Endothelial cell of umbilical vein (primary cell): Measurements from ENCODE around the gene SNAPC4. TPM values are rescaled to one million over a fixed set of nuclear protein-coding genes. Genes with fewer than 3 reads are reported as not detected.

ENCODE experiments used
- BruUV-seq: library from RNA; stranded (reverse); fragments of 400-500 nt; replicated peaks from 2 replicates; lab custom pipeline; 2021; lab: Mats Ljungman, UMichigan
- CTCF ChIA-PET: fragments of 300-600, 350-600 bp; sonication (Branson Sonifier 250); formaldehyde crosslinking; loops from one replicate; lab custom pipeline; 2021; ENCODE audit warnings: antibody characterized with exemption, inconsistent platforms; lab: Charles Lee
- POLR2A ChIA-PET: fragments of 300-600, 350-600 bp; sonication (Branson Sonifier 250); formaldehyde crosslinking; loops from one replicate; lab custom pipeline; 2021; ENCODE audit warnings: antibody characterized with exemption, inconsistent platforms; lab: Charles Lee
- DNase-seq: peaks from one replicate; pipeline ENCODE4 v3.0.0-alpha.2; 2011; ENCODE audit warnings: low read depth, low spot score
- FAIRE-seq: peaks from 2 replicates; lab custom pipeline; 2011; peaks lifted over from hg19 to GRCh38; lab: Jason Lieb, UNC
- H2AFZ ChIP-seq: 2 replicates; pipeline ENCODE4 v1.6.0; 2012; ENCODE audit warnings: low read depth, low read length, control low read depth, inconsistent platforms
- H3K27ac ChIP-seq: 2 replicates; pipeline ENCODE4 v1.5.1; 2011; ENCODE audit warnings: low read depth, mild to moderate bottlenecking, control low read depth, low read length, moderate library complexity; ENCODE audit not compliant: insufficient read depth
- H3K27me3 ChIP-seq, 2 experiments: 2 replicates each; pipeline versions ENCODE4 v1.6.0 to v1.6.1; 2011; ENCODE audit warnings: low read length in 2 of 2, mixed read lengths in 1 of 2; ENCODE audit not compliant: control insufficient read depth in 2 of 2, insufficient read depth in 2 of 2
- H3K36me3 ChIP-seq, 2 experiments: 2 replicates in 1 of 2; 3 replicates in 1 of 2; pipeline ENCODE4 v1.5.1; 2011; ENCODE audit warnings: low read length in 2 of 2, mild to moderate bottlenecking in 1 of 2, moderate library complexity in 1 of 2; ENCODE audit not compliant: control insufficient read depth in 2 of 2, insufficient read depth in 2 of 2; ENCODE audit errors: extremely low read depth in 1 of 2
- H3K4me1 ChIP-seq: 3 replicates; pipeline ENCODE4 v1.5.1; 2011; ENCODE audit warnings: mild to moderate bottlenecking, low read length; ENCODE audit not compliant: control insufficient read depth, insufficient read depth; ENCODE audit errors: extremely low read depth
- H3K4me2 ChIP-seq: 2 replicates; pipeline ENCODE4 v1.6.1; 2011; ENCODE audit warnings: low read length, control low read depth, mixed read lengths; ENCODE audit not compliant: insufficient read depth
- H3K4me3 ChIP-seq, 3 experiments: fragments of 200-600 bp in 1 of 3; sonication (generic), shearing (Covaris generic) in 1 of 3; replicated peaks in 1 of 3; 2 replicates each; pipeline ENCODE4 v1.5.1; 2011 to 2016; ENCODE audit warnings: control low read depth in 3 of 3, low read length in 3 of 3, mild to moderate bottlenecking in 2 of 3, inconsistent platforms in 1 of 3, low read depth in 1 of 3, moderate library complexity in 1 of 3; ENCODE audit not compliant: insufficient read depth in 1 of 3
- H3K79me2 ChIP-seq: 2 replicates; pipeline ENCODE4 v1.6.0; 2012; ENCODE audit warnings: low read length, inconsistent platforms; ENCODE audit not compliant: control insufficient read depth, insufficient read depth
- H3K9ac ChIP-seq: replicated peaks from 2 replicates; pipeline ENCODE3; 2011; ENCODE audit warnings: low read length, control low read depth; ENCODE audit not compliant: insufficient read depth; ENCODE audit errors: extremely low read depth
- H3K9me1 ChIP-seq: replicated peaks from 3 replicates; pipeline ENCODE4 v1.6.0; 2011; ENCODE audit warnings: mild to moderate bottlenecking, low read length; ENCODE audit not compliant: control insufficient read depth, insufficient read depth; ENCODE audit errors: extremely low read depth
- H3K9me3 ChIP-seq: replicated peaks from 2 replicates; pipeline ENCODE4 v1.5.1; 2012; ENCODE audit warnings: low read length, inconsistent platforms; ENCODE audit not compliant: control insufficient read depth, insufficient read depth
- H4K20me1 ChIP-seq: replicated peaks from 2 replicates; pipeline ENCODE3; 2011; ENCODE audit warnings: mild to moderate bottlenecking, low read length; ENCODE audit not compliant: control insufficient read depth, insufficient read depth; ENCODE audit errors: extremely low read depth
- CTCF ChIP-seq, 2 donors: IDR thresholded peaks; 1 replicate in 1 of 2; 2 replicates in 1 of 2; pipeline ENCODE4 v1.5.1; 2011; ENCODE audit warnings: low read length in 2 of 2, mild to moderate bottlenecking in 2 of 2, moderate library complexity in 2 of 2, control low read depth in 1 of 2, inconsistent platforms in 1 of 2, low read depth in 1 of 2; ENCODE audit not compliant: insufficient read depth in 1 of 2; ENCODE audit errors: extremely low read depth in 1 of 2
- EZH2 ChIP-seq: IDR thresholded peaks from 2 replicates; pipeline ENCODE4 v1.6.1; 2012; ENCODE audit warnings: borderline replicate concordance, low read depth, mild to moderate bottlenecking, moderate library complexity, low read length, inconsistent platforms; ENCODE audit not compliant: severe bottlenecking
- FOS ChIP-seq: IDR thresholded peaks from 2 replicates; pipeline ENCODE4 v1.6.1; 2011; ENCODE audit warnings: mild to moderate bottlenecking, low read length, moderate library complexity, borderline replicate concordance; ENCODE audit not compliant: insufficient read depth
- GATA2 ChIP-seq: IDR thresholded peaks from 2 replicates; pipeline ENCODE4 v1.7.0; 2011; ENCODE audit warnings: low read depth, mild to moderate bottlenecking, moderate library complexity, mixed read lengths, low read length; ENCODE audit not compliant: insufficient read length, insufficient read depth
- JUN ChIP-seq: IDR thresholded peaks from 2 replicates; pipeline ENCODE4 v1.6.1; 2011; ENCODE audit warnings: borderline replicate concordance, low read depth; ENCODE audit not compliant: insufficient read length, insufficient read depth
- MAX ChIP-seq: IDR thresholded peaks from 2 replicates; pipeline ENCODE4 v1.6.1; 2011; ENCODE audit not compliant: insufficient read depth, insufficient read length
- MYC ChIP-seq: IDR thresholded peaks from one replicate; pipeline ENCODE4 v1.6.1; 2011; ENCODE audit warnings: mild to moderate bottlenecking, low read depth, low read length
- POLR2A ChIP-seq: IDR thresholded peaks from 2 replicates; pipeline ENCODE4 v1.6.1; 2012; ENCODE audit warnings: low read depth, mild to moderate bottlenecking, control low read depth, low read length
- POLR2AphosphoS5 ChIP-seq: IDR thresholded peaks from 2 replicates; pipeline ENCODE4 v1.6.1; 2012; ENCODE audit warnings: low read depth, mild to moderate bottlenecking, control low read depth, low read length, moderate library complexity; ENCODE audit not compliant: insufficient read depth
- dilution Hi-C: fragments of 300-500 bp; cut with MboI; formaldehyde crosslinking; loops from one replicate; pipeline ENCODE4 v1.15.0; 2019; ENCODE audit warnings: low sequenced_read_pairs; ENCODE audit not compliant: extremely low pct_ligation_motif_present
- intact Hi-C: fragments of 100-400 bp; cut with micrococcal nuclease; formaldehyde crosslinking; loops from one replicate; pipeline ENCODE4 v1.10.0; 2022
- polyA plus RNA-seq, 4 experiments: library from polyadenylated mRNA; depleted of rRNA in 3 of 4; stranded (reverse) in 3 of 4; unstranded in 1 of 4; fragments of >200 nt; gene quantifications; 2 replicates each; pipeline versions ENCODE4 v1.2.1 to v1.2.3, GENCODE V29; 2011 to 2012; ENCODE audit warnings: missing spikeins in 1 of 4
- total RNA-seq: library from RNA; stranded (reverse); gene quantifications from 2 replicates; pipeline ENCODE4 v1.2.3, GENCODE V29; 2021

SNAPC4 gene
- total and polyA plus RNA-seq, 2 donors (not counting 3 experiments of a cell fraction or from before 2014, with no cell fraction given), result 6.7 to 17.5 TPM

- BruUV-seq, result no TSS peak
- H4K20me1 ChIP-seq, result no peaks in the 10 kb centered on the region
- POLR2A ChIA-PET, result no interaction called here
- DNase-seq (no peak), FAIRE-seq (no peak)
- no peak overlapping the region for H3K9ac ChIP-seq
- peaks cover 10% of the 10 kb centered on the region for H3K4me1 ChIP-seq
- no peak overlapping the region for H3K27ac ChIP-seq
- peaks cover 12 to 49% of the 10 kb centered on the region in 2 experiments for H3K36me3 ChIP-seq
- no peaks in the 10 kb centered on the region for H3K9me3 ChIP-seq
- peaks cover 22% of the 10 kb centered on the region for H3K79me2 ChIP-seq
- H2AFZ ChIP-seq, result no peak overlapping the region
- no peak overlapping the region for H3K4me3 ChIP-seq
- intact Hi-C loops, result no loop called here
- no peaks in the 10 kb centered on the region for H3K9me1 ChIP-seq
- TF ChIP-seq POLR2AphosphoS5 (no peak), MAX (no peak), GATA2 (no peak), EZH2 (no peak), CTCF (IDR thresholded peaks at IDR 0.05; ENCODE audit: extremely low read depth in 1 of 2, insufficient read depth in 1 of 2, low read depth in 1 of 2, low read length in 2 of 2) (no peak), JUN (no peak), POLR2A (no peak), MYC (no peak), FOS (no peak)
- no peak overlapping the region for H3K4me2 ChIP-seq
- CTCF ChIA-PET, result interaction anchor here (0.6 kb wide), 1 partner anchor 13 kb away, joined by 3 read pairs; no protein-coding TSS in a partner anchor
- no peaks in the 10 kb centered on the region for H3K27me3 ChIP-seq
- dilution Hi-C loops, result no loop called here
Measured at GRCh38 chr9:136442265-136442664, 42.3 kb upstream of the SNAPC4 start.
